HFFc6 (cell line): ENCODE measurements around the gene C2orf42. TPM values are rescaled to one million over a fixed set of nuclear protein-coding genes. Genes with fewer than 3 reads are reported as not detected.

Experiments
- DNase-seq: peaks from one replicate; pipeline ENCODE4 v3.0.0-alpha.2; 2018
- H3K27ac Mint-ChIP-seq: 2 replicates; pipeline ENCODE4 v1.8.0; 2020; ENCODE audit warnings: mild to moderate bottlenecking, mixed read lengths
- H3K27me3 Mint-ChIP-seq: 2 replicates; pipeline ENCODE4 v1.8.0; 2021; ENCODE audit warnings: mild to moderate bottlenecking, moderate library complexity, mixed read lengths; ENCODE audit not compliant: insufficient read depth
- H3K36me3 Mint-ChIP-seq: 2 replicates; pipeline ENCODE4 v1.8.0; 2021; ENCODE audit warnings: low read depth, mixed read lengths
- H3K4me1 Mint-ChIP-seq: 2 replicates; pipeline ENCODE4 v1.8.0; 2020; ENCODE audit warnings: low read depth, mixed read lengths
- H3K4me3 Mint-ChIP-seq: 2 replicates; pipeline ENCODE4 v1.8.0; 2020; ENCODE audit warnings: mild to moderate bottlenecking, moderate library complexity, mixed read lengths
- H3K9me3 Mint-ChIP-seq: 2 replicates; pipeline ENCODE4 v1.8.0; 2020; ENCODE audit warnings: mild to moderate bottlenecking, mixed read lengths
- total RNA-seq, 6 experiments: library from RNA; stranded (reverse); fragmentation: NEBNext Ultra II Directional; extraction: Animal tissue kit (Norgen Biotek cat#: 25700); gene quantifications; 2 replicates in 1 of 6; 3 replicates in 5 of 6; pipeline ENCODE4 v1.2.3, GENCODE V29; 2021
- TF ChIP-seq, protein P1 (sequence below): fragments of 200-600 bp; sonication (generic); IDR thresholded peaks from 2 replicates; pipeline ENCODE4 v1.5.0; 2021; ENCODE audit warnings: antibody characterized with exemption, mild to moderate bottlenecking

The C2orf42 gene
- total RNA-seq, 6 experiments from 2014 or later: 10.0 to 17.8 (median 14.7) TPM

DNA sequence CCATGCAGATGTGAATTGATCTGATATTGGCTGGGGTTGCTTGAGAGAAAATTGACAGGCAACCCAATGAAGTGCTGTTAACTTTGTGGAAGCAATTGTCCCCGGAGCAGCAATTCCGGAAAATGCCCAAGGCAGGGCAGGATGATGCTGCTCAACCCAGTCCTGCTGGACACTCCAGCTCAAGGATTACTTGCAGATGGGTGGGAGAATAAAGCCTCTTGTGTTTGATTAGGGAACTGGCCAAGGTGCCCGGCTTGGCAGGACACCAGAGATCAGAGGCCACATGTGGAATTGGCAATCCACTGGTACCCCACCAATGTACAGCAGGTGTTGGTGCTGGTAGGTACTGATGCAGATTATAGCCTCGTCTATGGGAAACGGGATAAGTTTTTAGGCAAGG lies 12.3 kb upstream of the C2orf42 start:
- no peak for DNase-seq
- no peak overlapping the region for H3K4me3 Mint-ChIP-seq
- no peaks in the 10 kb centered on the region for H3K9me3 Mint-ChIP-seq
- H3K4me1 Mint-ChIP-seq: no peaks in the 10 kb centered on the region
- TF ChIP-seq, protein P1, sequence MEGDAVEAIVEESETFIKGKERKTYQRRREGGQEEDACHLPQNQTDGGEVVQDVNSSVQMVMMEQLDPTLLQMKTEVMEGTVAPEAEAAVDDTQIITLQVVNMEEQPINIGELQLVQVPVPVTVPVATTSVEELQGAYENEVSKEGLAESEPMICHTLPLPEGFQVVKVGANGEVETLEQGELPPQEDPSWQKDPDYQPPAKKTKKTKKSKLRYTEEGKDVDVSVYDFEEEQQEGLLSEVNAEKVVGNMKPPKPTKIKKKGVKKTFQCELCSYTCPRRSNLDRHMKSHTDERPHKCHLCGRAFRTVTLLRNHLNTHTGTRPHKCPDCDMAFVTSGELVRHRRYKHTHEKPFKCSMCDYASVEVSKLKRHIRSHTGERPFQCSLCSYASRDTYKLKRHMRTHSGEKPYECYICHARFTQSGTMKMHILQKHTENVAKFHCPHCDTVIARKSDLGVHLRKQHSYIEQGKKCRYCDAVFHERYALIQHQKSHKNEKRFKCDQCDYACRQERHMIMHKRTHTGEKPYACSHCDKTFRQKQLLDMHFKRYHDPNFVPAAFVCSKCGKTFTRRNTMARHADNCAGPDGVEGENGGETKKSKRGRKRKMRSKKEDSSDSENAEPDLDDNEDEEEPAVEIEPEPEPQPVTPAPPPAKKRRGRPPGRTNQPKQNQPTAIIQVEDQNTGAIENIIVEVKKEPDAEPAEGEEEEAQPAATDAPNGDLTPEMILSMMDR: no peak
- no peaks in the 10 kb centered on the region for H3K36me3 Mint-ChIP-seq
- no peak overlapping the region for H3K27ac Mint-ChIP-seq
- H3K27me3 Mint-ChIP-seq: peaks cover 2% of the 10 kb centered on the region

DNA sequence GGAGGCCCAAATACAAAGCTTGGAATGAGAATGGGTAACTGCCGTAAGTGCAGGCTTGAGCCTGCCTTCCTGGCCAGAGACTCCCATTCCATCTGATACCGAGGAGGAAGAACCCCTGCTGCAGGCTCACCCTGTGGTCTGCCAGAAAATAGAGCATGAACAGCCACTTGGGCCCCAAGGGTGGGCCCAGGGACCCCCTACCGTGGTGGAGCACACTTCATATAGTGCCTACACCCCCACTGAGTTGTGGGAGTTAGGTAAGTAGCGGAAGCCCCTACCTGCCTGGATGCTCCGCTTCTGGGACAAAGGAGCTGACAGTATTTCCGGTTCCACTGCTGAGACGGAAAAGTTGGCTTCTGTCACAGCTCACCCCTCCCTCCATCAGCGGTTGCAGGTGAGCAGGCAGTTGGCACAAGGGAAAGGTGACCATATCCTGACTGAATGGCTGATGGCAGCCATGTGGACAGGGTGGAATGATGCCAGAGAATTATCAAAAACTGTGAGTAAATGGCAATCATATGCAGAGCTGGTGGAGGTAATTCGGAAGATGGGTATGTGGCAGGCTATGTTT lies 11.5 kb upstream of the C2orf42 start:
- no peak overlapping the region for H3K27ac Mint-ChIP-seq
- TF ChIP-seq, protein P1: no peak
- peaks cover 2% of the 10 kb centered on the region for H3K27me3 Mint-ChIP-seq
- no peaks in the 10 kb centered on the region for H3K9me3 Mint-ChIP-seq
- no peaks in the 10 kb centered on the region for H3K4me1 Mint-ChIP-seq
- no peak overlapping the region for H3K4me3 Mint-ChIP-seq
- H3K36me3 Mint-ChIP-seq: no peaks in the 10 kb centered on the region
- no peak for DNase-seq

DNA sequence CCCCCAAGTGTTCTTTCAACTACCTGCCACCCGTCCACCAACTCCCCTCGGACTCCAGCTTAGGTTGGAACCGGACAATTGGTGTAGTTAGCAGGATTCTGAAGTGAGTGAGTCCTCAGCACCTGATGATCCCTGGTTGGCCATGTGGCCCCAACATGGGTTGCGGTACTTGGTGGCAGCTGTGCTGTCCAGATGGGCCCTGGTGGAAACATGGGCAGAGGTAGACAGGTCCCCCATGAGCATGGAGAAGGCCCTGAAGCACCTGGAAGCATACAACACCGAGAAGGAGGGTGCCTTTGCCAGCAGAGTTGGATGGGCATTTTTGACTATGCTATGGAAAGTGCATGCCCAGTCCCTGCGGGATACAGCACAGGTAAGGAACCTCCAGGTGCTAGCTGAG lies 11.0 kb upstream of the C2orf42 start:
- Mint-ChIP-seq H3K27ac (no peak overlapping the region), H3K27me3 (peaks cover 2% of the 10 kb centered on the region)

DNA sequence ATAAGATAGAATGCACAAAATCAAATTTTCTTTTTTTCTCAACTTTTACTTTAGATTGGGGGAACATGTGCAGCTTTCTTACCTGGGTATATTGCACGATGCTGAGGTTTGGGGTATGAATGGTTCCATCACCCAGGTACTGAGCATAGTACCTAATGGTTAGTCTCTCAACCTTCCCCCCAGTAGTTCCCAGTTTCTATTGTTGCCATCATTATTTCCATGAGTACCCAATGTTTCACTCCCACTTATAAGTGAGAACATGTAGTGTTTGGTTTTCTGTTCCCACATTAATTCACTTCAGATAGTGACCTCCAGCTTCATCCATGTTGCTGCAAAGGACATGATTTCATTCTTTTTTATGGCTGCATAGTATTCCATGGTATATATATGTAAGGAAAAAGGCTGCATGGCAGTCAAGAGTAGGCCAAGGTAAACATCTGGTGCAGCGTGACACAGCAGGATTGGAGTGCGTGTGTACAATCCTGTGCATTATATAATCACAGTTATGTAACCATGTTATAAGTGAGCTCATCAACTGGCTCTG lies 10.5 kb upstream of the C2orf42 start:
- no peak for DNase-seq
- peaks cover 2% of the 10 kb centered on the region for H3K27me3 Mint-ChIP-seq
- H3K4me1 Mint-ChIP-seq: no peaks in the 10 kb centered on the region
- TF ChIP-seq, protein P1: no peak
- no peaks in the 10 kb centered on the region for H3K36me3 Mint-ChIP-seq
- no peaks in the 10 kb centered on the region for H3K9me3 Mint-ChIP-seq
- no peak overlapping the region for H3K27ac Mint-ChIP-seq
- H3K4me3 Mint-ChIP-seq: no peak overlapping the region

More for the DNA sequence above, 11.0 kb upstream of the C2orf42 start:
- H3K9me3 Mint-ChIP-seq: no peaks in the 10 kb centered on the region
- DNase-seq: no peak
- H3K36me3 Mint-ChIP-seq: no peaks in the 10 kb centered on the region
- TF ChIP-seq, protein P1: no peak
- no peaks in the 10 kb centered on the region for H3K4me1 Mint-ChIP-seq
- H3K4me3 Mint-ChIP-seq: no peak overlapping the region

DNA sequence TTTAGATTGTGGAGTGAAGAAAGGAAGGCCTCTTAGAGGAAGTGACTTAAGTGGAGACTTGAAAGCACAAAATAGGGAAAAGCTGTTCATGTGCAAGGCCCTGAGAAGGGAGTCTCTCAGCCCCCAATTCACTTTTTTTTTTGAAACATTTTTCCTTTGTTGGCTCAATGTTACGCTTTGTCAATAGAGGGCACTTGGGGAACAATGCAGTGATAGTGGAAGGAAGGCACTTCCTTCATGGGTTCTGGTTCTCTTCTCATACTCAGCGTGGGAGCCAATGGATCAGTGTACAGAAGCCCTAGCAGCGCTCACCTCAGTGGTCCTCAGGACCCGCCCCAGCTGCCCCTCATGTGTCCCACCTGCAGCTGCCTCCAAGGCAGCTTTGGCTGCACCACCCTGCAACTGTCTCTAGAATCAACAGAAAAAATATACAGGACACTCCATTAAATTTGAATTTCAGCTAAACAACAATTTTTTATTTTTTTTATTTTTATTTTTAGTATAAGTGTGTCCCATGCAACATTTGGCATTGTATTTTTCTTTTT lies 8.6 kb upstream of the C2orf42 start:
- peaks cover 3% of the 10 kb centered on the region for H3K27me3 Mint-ChIP-seq
- TF ChIP-seq, protein P1: peak; percentile 26; the same call in 1 of the 2 replicates
- H3K4me3 Mint-ChIP-seq: no peak overlapping the region
- H3K27ac Mint-ChIP-seq: no peak overlapping the region
- no peaks in the 10 kb centered on the region for H3K4me1 Mint-ChIP-seq
- DNase-seq: no peak
- no peaks in the 10 kb centered on the region for H3K36me3 Mint-ChIP-seq
- H3K9me3 Mint-ChIP-seq: no peaks in the 10 kb centered on the region
